NCI-H187 (cell line): ENCODE results near the gene PROC.
"Not testable (repeated sequence)": the region's sequence is repeated elsewhere in the genome, so short reads cannot be mapped to it uniquely, and the experiment has no call there.

ENCODE experiments used
- DNase-seq, 2 experiments: peaks; one replicate each; lab custom pipeline; 2025; lab: John Stamatoyannopoulos, UW

PROC gene

DNA sequence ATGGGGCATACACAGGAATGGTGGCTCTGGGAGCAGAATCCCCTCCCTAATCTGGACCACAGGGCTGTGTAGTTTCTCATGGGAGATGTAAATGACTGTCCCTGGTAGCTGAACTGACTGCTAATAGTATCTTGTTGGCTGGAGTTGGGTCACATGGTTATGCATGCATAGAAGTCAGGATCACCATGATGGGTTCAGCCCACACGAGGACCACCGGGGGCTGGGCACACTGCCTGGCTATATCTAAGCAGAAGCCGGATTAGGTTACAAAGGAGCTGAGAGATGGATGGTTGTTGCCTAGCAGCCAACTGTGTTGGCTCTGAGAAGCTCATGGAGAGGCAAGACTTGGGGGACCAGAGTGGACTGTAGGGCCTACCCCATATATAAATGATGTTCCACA, 23.7 kb upstream of the PROC start:
- no peak for DNase-seq

DNA sequence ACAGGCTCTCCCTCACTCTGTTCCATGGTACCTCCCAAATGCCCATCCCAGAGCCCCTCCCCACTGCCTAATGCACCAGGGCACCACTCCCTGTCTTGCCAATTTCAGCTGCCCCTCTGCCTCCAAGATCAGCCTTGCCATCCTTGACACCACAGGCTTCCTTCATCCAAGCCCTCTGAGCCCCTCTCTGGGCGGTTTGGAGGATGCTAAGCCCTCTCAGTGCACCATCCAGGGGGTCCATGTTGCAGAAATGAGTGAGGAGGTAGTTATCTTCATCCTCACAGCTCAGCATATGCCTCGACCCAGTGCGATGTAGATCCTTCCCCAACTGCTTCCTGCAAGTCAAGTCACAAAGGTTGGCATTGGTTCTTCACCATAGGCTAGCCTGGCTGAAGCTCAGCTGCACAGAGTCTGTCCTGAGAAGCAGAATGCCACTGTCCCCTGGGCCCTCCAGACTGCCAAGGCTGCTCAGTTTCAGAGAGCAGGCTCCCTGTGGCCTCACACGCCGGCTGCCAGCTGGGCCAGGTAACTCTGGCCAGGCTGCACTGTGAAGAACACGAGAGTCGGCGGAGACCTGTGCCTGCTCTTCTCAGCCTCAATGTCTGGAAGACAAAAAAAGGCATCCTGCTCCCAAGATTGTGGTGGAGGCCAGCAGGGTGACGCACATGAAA, 20.5 kb upstream of the PROC start:
- DNase-seq = no peak

DNA sequence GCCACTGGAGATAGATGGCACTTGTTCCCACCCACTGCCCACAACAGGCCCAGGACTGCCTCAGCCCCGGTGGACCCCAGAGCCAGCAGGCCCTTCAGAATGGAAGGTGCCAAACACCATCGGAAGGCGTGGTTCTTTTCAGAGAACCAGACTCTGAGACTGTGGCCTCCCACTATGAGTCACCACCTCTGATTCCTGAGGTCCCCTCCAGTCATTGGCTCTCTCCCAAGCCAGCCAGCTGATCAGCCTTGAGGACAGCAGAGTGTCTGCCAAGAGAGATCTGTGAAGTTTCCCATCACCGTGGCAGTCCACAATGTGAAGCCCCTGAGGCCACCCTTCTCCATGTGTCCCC, 20.0 kb upstream of the PROC start:
- DNase-seq = no peak

DNA sequence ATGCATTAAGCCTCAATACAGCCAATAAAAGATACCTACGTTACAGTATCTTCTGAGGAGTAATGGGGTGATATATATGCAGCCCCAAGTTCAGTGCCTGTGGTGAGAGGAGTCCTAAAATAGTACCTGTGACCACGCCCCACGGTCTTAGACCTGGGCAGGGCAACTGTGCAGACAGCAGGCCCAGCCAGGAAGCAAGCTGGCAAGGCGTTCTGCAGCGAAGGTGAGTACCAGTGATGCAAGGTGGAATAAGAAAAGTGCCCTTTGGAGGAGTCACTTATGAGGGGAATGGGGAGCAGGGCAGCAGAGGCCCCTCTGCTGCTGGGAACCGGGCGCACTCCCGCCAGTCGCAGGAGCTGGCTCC, 17.7 kb upstream of the PROC start:
- DNase-seq = no peak

DNA sequence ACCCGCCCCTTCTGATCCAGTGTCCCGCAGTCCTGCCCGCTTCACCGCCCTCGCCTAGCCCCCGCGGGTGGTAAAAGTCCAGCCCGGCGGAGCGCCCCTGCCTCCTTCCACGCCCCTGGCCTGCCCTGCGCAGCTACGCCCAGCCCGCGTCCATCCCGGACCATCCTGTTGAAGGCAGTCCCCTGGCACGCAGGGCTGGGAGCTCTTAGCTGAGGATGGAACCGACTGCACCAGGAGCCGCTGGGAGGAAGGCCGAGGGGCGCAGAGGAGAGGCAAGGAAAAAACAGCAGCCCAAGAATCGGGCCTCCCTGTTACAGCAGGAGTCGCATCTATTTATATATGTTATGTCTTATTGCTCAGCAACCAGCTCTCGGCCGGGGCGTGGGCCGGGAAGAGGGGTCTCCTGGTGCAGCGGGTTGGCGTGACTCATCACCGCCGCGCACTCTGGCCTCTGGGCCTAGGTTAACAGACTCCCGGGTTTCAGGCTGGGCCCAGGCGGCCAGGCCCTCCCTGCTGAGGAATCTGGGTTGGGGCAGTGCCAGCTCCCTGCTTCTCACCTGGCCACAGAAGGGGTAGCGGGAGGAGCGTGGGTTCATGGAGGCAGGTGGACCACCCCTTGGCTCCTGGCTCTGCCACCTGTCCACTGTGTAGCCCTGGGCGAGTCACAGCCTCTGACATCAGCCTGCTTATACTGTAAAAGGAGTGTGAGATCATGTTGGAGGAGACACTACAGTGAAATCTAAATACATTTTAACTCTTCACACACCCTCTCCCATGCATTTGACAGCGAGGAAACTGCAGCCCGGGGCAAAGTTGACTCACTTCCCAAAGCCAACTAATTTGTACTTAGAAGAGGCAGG, 17.1 kb upstream of the PROC start:
- no peak for DNase-seq

DNA sequence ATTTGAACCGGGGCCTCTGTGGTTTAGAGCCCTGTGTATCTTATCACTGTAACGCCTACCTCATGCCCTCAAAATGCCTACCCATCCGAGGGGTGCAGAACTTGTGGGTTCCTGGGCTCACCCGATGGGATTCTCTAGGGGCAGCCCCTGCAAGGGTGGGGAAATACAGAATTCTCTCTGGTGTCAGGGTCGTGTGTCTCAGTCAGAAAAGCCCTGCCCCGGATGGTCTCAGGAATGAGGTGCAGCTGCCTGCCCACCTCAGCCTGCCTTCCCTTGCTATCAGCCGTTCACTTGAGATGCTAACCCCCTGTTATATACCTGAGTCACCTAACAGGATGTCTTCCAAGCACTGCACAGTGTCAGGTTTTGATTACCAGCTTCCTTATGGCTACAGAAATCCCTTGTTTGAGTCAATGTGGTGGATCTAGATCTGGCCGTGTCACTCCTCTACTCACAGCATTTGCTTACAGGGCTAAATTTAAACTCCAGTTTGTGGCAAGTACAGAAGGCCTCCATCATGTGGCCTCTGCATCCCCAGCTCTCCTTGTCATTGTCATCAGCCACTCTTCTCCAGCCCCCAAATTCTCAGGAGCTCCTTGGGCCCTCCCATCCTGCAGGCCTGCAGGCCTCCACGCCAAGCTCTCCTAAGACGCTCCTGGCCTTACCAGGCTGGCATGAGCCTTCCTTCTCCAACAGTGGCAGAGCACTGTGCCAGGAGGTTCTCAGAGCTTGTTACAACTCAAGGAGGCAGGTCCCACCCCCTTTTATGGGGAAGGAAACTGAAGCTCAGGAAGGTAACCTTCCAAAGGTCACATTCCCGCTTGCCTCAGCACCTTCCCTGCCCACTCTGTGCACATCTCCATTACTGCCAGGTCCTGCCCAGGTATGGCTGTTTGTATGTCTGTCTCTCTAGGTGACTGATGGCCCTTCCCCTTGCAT, 16.2 kb upstream of the PROC start:
- DNase-seq = no peak

DNA sequence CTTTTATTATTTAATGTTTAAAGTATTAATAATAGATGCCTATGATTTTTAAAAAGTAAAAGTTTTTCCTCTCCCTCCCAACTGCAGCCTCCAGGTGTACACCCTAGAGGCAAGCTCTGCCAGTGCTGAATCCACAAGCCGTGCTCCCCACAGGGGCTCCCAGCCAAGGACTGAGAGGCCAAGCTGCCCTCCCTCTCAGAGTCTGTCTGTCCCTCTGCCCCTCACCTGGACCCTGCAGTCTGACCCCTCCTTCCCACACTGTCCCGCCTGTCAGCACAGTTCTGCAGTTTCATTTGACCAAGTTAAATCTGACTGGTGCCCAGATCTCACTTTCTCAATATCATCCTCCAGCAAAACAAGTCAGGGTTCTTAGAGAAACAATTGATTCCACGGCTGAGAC, 14.8 kb upstream of the PROC start:
- no peak for DNase-seq

DNA sequence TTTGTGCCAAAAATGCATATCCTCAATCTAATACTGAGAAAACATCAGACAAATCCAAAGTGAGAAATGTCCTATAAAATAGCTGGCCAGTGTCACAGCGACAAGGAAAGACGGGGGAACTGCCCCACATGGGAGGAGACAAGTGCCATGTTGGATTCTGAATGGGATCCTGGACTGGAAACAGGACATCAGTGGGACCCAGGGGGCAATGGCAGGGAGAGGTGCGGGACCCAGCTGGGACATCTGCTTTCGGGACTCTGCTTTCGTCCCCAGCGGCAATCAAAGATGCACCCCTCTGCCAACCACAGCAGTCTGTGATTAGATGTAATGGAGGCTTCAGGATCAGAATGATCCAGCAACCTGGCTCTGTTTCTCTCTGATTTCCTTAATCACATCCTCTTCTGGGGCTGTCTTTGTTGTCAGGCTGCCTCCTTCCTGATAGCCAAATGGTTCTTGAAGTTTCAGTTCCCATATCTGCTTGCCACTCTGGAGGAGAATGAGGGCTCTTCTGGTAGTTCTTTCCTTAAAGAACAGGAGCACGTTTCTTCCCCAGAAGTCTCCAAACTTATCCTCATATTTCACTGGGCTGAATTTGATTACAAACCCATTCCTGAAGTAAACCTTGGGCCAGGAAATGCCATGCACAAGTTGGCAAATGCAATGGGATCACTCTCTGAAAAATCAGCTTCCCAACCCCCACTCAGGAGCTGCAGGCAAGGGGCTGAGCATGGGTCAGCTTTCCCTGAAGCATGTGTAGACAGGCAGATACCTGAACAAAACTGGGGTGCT, 13.6 kb upstream of the PROC start:
- no peak for DNase-seq

DNA sequence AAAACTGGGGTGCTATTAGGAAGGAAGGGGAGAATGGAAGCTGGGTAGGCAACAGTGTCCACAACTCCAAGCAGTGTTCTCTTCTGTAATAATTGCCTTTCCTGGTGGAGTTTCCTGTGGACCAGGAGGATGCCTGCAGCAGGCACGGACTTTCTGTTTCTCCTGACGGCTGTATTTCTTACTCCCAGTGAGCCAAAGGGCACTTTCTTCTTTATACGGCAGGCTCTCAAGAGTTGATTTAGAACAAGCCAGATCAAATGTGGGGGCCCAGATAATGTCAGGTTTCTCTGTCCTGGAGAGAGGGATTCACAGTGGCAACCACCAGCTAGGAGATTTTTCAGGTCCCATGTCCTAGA, 13.0 kb upstream of the PROC start:
- DNase-seq = no peak

DNA sequence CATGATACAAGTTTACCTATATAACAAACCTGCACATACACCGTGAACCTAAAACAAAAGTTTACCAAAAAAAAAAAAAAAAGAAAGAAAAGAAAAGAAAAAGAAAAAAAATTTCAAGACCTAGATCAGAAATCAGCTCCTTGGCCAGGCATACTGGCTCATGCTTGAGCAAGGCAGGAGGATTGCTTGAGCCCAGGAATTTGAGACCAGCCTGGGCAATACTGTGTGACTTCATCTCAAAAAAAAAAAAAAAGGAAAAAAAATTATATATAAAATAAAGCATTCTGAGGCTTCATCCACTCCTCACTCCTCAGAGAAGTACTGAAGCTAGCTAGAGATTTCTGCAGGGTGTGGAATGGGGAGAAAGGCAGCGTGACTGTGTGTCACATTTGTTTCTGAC, 11.8 kb upstream of the PROC start:
- DNase-seq = no peak

DNA sequence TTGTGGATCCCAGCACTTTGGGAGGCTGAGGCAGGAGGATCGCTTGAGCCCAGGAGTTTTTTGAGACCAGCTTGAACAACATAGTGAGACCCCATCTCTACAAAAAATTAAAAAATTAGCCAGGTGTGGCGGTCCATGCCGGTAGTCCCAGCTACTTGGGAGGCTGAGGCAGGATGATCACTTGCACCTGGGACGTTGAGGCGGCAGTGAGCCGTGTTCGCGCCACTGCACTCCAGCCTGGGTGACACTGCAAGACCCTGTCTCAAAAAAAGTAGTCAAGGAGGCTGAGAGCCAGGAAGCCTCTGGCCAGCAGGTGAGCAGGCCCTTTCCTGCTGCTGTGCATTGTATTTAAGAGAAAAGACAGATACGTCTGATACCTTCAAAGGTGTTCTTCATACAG, 11.1 kb upstream of the PROC start:
- no peak for DNase-seq

DNA sequence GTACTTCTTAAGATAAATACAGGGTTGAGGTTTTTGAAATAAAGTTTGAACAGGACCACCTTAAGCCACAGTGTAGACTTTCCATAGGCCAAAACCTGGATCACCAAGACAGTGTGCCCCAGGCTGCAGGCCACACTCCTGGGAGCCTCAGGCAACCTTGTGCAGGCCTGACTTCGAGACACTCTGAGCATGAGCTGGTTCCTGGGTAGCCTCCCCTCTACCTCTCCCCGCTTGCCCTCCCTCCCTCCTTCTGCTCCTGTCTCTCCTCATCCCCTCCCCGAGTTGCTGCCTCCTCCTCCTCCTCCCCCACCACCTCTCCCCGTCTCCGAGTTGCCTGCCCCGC, 10.6 kb upstream of the PROC start:
- no peak for DNase-seq

DNA sequence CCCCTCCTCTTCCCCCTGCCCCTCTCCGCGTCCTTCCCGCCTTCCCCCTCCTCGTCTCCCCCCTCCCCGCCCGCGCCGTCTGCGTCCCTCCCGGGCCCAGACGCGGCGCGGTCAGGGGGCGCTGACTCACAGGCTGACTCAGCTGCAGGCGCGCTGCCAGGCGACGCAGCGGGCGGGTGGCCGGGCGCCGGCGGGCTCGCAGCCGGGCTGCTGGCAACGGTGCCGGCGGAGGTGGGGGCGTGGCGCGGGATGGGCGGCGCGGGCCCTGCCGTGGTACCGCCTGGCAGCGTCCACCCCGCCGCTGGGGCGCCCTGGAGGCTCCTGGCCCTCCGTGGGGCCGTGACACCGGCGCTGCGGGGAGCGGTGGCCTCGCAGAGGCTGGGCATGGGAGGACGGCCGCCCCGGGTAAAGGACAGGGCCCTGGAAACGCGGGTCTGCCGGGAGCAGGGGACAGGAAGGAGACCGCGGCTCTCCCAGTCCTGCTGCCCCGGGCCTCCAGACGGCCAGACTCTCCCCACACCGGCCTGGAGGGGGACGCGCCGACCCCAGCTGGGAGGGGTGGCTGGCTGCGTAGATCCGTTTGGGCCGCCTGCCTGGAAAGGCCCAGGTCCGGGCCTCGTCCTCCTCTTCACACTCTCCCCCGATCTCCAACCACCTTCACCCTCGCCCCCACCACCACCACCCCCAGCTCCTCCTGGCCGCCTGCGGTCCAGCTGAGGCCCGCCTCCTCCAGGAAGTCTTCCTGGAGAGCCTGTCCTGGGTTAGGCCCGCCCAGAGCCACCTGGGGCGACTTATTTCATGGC, 10.0 kb upstream of the PROC start:
- DNase-seq = peak; percentile 10 to 47

DNA sequence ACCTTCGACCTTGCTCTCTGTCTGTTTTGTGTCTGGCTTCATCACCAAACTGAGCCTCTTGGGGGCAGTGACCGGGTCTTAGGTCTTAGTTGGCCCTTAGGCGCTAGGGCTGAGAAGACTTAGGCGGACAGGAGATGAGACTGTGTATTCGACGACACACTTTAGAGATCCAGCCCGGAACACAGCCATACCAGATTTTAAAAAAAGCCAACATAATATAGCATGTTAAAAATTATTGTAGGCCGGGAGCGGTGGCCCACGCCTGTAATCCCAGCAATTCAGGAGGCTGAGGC, 9.5 kb upstream of the PROC start:
- DNase-seq = no peak

DNA sequence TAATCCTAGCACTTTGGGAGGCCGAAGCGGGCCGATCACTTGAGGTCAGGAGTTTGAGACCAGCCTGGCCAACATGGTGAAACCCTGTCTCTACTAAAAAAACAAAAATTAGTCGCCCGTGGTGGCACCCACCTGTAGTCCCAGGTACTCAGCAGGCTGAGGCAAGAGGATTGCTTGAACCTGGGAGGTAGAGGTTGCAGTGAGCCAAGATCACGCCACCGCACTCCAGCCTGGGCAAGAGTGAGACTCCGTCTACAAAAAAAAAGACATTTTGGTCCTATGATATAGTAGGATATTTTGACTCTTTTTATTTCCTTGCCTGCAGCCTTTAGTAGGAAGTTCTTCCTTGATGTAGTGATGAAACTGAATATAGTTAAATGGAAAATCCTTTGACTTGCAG, 8.5 kb upstream of the PROC start:
- not testable (repeated sequence) for DNase-seq

DNA sequence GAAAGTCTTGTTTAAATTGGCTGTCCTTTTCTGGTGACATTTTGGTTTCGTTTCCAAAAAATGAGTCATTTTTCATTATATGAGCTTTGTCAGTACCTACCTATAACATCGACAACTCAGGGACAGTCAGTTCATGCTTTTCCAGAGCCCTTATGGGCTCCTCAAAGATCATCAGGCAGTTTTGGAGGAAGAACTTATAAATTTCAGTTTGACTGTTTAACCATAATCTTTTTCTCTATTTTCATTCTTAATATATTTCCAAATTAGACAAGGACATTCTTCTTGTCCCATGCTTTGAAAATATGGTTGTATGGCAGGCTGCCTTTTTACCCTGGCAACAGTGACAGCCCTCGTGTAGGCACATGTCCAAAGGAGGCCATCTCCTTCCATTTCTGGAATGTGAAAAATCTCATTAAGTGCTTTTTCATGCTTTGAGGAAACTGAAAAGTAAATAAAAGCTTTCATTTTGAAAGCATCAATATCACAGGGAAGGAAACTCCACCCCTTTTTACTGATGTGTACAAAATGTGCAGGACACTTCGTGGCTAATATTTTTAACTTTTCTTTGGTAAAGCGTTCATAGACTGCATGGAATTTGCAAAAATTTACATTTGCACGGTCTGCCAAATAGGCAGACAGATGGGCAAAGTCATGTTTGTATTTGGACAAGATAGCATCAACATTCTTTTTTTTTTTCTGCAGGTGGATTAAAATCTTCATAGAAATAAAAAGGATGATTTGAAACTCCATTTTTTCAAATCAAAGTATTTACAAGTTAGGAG, 7.2 kb upstream of the PROC start:
- no peak for DNase-seq

DNA sequence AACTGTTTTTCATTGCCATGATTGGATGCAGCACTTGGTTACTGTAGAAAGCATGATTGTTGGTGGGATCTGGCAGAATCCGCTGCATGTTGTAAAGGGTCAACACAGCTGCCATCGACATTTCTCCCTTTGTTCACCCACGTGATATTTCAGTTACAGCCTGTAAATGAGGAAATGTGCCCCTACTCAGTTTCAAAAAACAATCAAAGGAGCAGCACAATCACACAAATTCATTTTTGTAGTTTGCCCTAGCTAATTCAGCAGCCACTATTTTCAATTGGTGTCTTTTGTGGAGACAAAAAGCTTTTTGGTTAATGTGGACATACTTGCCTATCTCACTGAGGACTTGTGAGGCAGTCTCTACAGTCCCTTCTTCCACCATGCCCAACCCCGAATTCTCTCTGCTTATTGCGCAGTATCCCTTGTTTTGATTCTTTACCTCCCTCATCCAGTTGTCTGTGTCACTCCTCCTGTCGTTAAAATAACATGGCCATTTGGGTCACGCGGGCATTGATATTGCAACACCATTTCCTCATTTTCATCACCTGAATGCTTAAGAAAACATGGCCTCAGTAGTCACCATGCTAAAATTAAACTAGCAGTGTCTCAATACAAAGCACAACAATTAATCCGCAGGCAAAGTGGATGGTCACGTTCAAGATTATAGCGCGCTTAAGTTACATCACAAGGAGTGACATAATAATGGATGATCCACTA, 6.4 kb upstream of the PROC start:
- no peak for DNase-seq

DNA sequence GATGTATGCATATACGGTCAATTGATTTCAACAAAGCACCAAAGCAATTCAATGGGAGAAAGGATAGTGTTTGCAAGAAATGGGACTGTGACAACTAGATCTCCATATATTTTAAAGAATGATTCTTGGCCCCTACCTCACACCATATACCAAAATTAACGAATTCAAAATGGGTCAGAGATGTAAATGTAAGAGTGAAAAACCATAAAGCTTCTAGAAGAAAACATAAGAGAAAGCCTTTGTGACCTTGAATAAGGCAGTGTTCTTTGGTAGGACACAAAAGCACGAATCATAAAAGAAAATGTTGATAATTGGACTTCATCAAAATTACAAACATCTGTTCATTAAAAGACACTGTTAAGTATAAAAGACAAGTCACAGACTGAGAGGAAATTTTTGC, 5.0 kb upstream of the PROC start:
- no peak for DNase-seq

DNA sequence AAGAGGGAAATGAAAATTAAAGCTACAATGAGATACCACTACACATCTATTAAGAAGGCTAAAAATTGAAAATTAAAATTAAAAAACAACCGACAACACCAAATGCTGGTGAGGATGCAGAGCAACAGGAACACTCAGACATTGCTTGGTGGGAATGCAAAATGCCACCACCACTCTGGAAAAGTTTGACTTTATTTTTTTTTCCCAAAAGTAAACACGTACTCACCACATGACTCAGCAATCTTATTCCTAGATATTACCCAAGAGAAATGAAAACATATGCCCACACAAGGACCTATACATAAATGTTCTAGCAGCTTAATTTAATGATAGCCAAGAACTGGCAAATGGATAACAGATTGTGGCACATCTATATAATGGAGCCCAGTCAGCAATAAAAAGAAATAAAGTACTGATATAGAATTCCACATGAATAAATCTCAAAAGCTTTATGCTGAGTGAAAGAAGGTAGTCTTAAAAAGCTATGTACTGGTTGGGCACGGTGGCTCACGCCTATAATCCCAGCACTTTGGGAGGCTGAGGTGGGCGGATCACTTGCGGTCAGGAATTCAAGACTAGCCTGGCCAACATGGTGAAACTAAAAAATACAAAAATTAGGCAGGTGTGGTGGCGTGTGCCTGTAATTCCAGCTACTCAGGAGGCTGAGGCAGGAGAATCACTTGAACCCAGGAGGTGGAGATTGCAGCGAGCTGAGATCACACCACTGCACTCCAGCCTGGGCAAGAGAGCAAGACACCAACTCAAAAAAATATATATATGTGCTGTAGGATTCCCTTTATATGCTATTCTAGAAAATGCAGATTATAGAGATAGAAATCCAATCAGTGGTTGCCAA, 4.2 kb upstream of the PROC start:
- DNase-seq = no peak
